Heart left ventricle (tissue), 13 donors: ENCODE results near the gene TEX29.

Experiments
- POLR2A ChIP-seq, 2 donors: fragments of 450-650 bp; IDR thresholded peaks; one replicate each; pipeline ENCODE4 v1.6.1; 2017; ENCODE audit warnings: antibody characterized with exemption in 2 of 2, mild to moderate bottlenecking in 2 of 2, moderate library complexity in 2 of 2
- TF ChIP-seq, protein P1 (sequence below), 12 donors: fragments of 200-600 bp; sonication (generic) in 4 of 12; IDR thresholded peaks; one replicate each; pipeline versions ENCODE4 v1.5.0 to v1.8.0; 2018 to 2022; ENCODE audit warnings: antibody characterized with exemption in 12 of 12, mild to moderate bottlenecking in 5 of 12
- donor health status: ischemic (EF 13 %, LVEDD 7.1; RV severe dilation, severe dysfunction).
- donor health status: DM: no; HTN: yes; CAD: no.
- donor health status: DM: no; HTN: no; CAD: no.
- donor health status: ischemic (EF 25% LVEDD 6.9; RV normal size, moderate dysfunction).
- donor health status: ischemic (EF 25% LVEDD 5.7; RV mildly dilated, moderate dysfunction).
- donor health status: ischemic (EF 35%, LVEDD 5.7; RV mildly dilated, moderate dysfunction).
- donor health status: nonischemic (EF 11% LVEDD 7.7; RV severe dilation, severe dysfunction).
- donor health status: DM: yes; HTN: yes; CAD: no.
- donor health status: PGD.
- donor health status: ischemic (EF 29% LVEDD 5.4; RV normal size, mild dysfunction).
- donor health status: nonischemic (EF 23%, LVEDD 6.1; RV moderate dilation, normal function).

DNA sequence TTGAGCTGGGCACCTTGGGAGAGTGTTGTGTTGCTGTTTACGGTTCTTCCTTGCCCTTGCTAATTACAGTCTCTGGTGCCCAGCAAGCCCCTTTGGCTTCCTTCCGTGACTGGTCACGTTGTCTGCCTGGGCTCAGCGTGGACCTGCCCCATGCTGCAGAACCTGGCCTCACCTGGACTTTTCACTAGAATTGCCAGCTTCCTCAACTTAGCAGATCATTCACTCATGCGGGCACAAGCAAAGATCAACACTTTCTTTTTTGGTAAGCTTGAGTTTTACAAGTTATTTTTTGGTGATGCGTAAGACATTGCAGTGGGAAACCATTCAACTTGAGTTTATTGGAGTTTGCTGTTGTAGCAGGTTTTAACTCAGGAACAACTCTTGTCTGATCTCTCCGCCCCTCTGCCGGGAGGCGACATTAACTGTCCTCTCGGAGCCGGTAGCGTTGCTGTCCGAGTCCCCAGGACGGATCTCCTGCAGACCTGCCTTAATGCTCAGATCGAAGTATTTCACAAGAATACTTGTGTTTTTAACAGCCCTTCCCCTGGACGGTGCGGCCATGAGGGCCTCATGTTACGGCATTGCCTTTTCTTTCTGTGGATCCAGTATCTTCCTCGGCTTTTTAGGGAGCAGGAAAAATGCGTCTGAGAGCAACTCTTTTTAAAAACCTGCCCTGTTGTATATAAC, 15.7 kb upstream of the TEX29 start:
- no peak for TF ChIP-seq POLR2A (IDR thresholded peaks at IDR 0.05)
- TF ChIP-seq, protein P1, sequence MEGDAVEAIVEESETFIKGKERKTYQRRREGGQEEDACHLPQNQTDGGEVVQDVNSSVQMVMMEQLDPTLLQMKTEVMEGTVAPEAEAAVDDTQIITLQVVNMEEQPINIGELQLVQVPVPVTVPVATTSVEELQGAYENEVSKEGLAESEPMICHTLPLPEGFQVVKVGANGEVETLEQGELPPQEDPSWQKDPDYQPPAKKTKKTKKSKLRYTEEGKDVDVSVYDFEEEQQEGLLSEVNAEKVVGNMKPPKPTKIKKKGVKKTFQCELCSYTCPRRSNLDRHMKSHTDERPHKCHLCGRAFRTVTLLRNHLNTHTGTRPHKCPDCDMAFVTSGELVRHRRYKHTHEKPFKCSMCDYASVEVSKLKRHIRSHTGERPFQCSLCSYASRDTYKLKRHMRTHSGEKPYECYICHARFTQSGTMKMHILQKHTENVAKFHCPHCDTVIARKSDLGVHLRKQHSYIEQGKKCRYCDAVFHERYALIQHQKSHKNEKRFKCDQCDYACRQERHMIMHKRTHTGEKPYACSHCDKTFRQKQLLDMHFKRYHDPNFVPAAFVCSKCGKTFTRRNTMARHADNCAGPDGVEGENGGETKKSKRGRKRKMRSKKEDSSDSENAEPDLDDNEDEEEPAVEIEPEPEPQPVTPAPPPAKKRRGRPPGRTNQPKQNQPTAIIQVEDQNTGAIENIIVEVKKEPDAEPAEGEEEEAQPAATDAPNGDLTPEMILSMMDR (IDR thresholded peaks at IDR 0.05) = no peak
